HG03575 (cell line): ENCODE data around the gene TXLNB.
"Not testable (repeated sequence)": the region's sequence is repeated elsewhere in the genome, so short reads cannot be mapped to it uniquely, and the experiment has no call there.

Source experiments
- ATAC-seq: cut with Tn5 transposase; IDR thresholded peaks from one replicate; pipeline ENCODE4 v1.9.1; 2021; ENCODE audit not compliant: unreplicated experiment, insufficient number of reproducible peaks, low FRiP score; ENCODE audit errors: extremely low read depth

TXLNB gene

GRCh38 chr6:139248911-139249310, 42.9 kb downstream of the TXLNB start:
- no peak for ATAC-seq

GRCh38 chr6:139247618-139248017, 44.2 kb downstream of the TXLNB start:
- ATAC-seq, result no peak

GRCh38 chr6:139243536-139243935, 48.3 kb downstream of the TXLNB start:
- no peak for ATAC-seq

- ATAC-seq, result no peak
These were observed 49.1 kb downstream of the TXLNB start for GRCh38 chr6:139242457-139243240.

GRCh38 chr6:139240161-139241010, 51.4 kb downstream of the TXLNB start:
- ATAC-seq, result no peak

GRCh38 chr6:139239064-139239463, 52.7 kb downstream of the TXLNB start:
- ATAC-seq, result no peak

GRCh38 chr6:139236105-139236504, 55.7 kb downstream of the TXLNB start:
- no peak for ATAC-seq

- ATAC-seq, result no peak
These were observed 56.1 kb downstream of the TXLNB start for GRCh38 chr6:139235661-139236060.

- not testable (repeated sequence) for ATAC-seq
These were observed 57.6 kb downstream of the TXLNB start for GRCh38 chr6:139234193-139234592.

GRCh38 chr6:139231206-139231605, 60.6 kb downstream of the TXLNB start:
- no peak for ATAC-seq

GRCh38 chr6:139230391-139230840, 61.4 kb downstream of the TXLNB start:
- no peak for ATAC-seq

GRCh38 chr6:139228387-139228786, 63.4 kb downstream of the TXLNB start:
- ATAC-seq, result not testable (repeated sequence)

GRCh38 chr6:139219746-139220145, 72.1 kb downstream of the TXLNB start:
- no peak for ATAC-seq

GRCh38 chr6:139219271-139219729, 72.5 kb downstream of the TXLNB start:
- peak; percentile 99 for ATAC-seq

- ATAC-seq, result not testable (repeated sequence)
These were observed 79.3 kb downstream of the TXLNB start for GRCh38 chr6:139212460-139212859.

GRCh38 chr6:139210766-139211165, 81.0 kb downstream of the TXLNB start:
- ATAC-seq, result not testable (repeated sequence)

- no peak for ATAC-seq
These were observed 86.0 kb downstream of the TXLNB start for GRCh38 chr6:139205843-139206242.

- ATAC-seq, result no peak
These were observed 86.8 kb downstream of the TXLNB start for GRCh38 chr6:139204978-139205377.

- no peak for ATAC-seq
These were observed 90.4 kb downstream of the TXLNB start for GRCh38 chr6:139201378-139201777.
